HFFc6 (cell line): ENCODE measurements around the gene MGST3. TPM values are rescaled to one million over a fixed set of nuclear protein-coding genes. Genes with fewer than 3 reads are reported as not detected.
A peak's percentile ranks its signal among the peaks of the same experiment; 100 is the strongest.
"Not testable (repeated sequence)": the region's sequence is repeated elsewhere in the genome, so short reads cannot be mapped to it uniquely, and the experiment has no call there.

ENCODE experiments used
- DNase-seq: peaks from one replicate; pipeline ENCODE4 v3.0.0-alpha.2; 2018
- H3K27ac Mint-ChIP-seq: 2 replicates; pipeline ENCODE4 v1.8.0; 2020; ENCODE audit warnings: mild to moderate bottlenecking, mixed read lengths
- H3K27me3 Mint-ChIP-seq: 2 replicates; pipeline ENCODE4 v1.8.0; 2021; ENCODE audit warnings: mild to moderate bottlenecking, moderate library complexity, mixed read lengths; ENCODE audit not compliant: insufficient read depth
- H3K36me3 Mint-ChIP-seq: 2 replicates; pipeline ENCODE4 v1.8.0; 2021; ENCODE audit warnings: low read depth, mixed read lengths
- H3K4me1 Mint-ChIP-seq: 2 replicates; pipeline ENCODE4 v1.8.0; 2020; ENCODE audit warnings: low read depth, mixed read lengths
- H3K4me3 Mint-ChIP-seq: 2 replicates; pipeline ENCODE4 v1.8.0; 2020; ENCODE audit warnings: mild to moderate bottlenecking, moderate library complexity, mixed read lengths
- H3K9me3 Mint-ChIP-seq: 2 replicates; pipeline ENCODE4 v1.8.0; 2020; ENCODE audit warnings: mild to moderate bottlenecking, mixed read lengths
- total RNA-seq, 6 experiments: library from RNA; stranded (reverse); fragmentation: NEBNext Ultra II Directional; extraction: Animal tissue kit (Norgen Biotek cat#: 25700); gene quantifications; 2 replicates in 1 of 6; 3 replicates in 5 of 6; pipeline ENCODE4 v1.2.3, GENCODE V29; 2021
- TF ChIP-seq, protein P1 (sequence below): fragments of 200-600 bp; sonication (generic); IDR thresholded peaks from 2 replicates; pipeline ENCODE4 v1.5.0; 2021; ENCODE audit warnings: antibody characterized with exemption, mild to moderate bottlenecking

MGST3 gene
- total RNA-seq, 6 experiments from 2014 or later = 183 to 203 (median 196) TPM

GRCh38 chr1:165697491-165697880 is 66.5 kb downstream of the MGST3 start:
- DNase-seq = no peak
- peak overlapping the region; percentile 98 for H3K4me3 Mint-ChIP-seq

GRCh38 chr1:165697881-165698760 is 67.1 kb downstream of the MGST3 start, which contains the start of gene ALDH9A1:
TSS of gene ALDH9A1 (minus strand) at chr1:165698562. CDS start at chr1:165698558, 4 bp downstream.
- H3K27ac Mint-ChIP-seq = peak within 1 kb of the TSS; percentile 96
- H3K4me1 Mint-ChIP-seq = peaks cover 24% of the 10 kb centered on the region
- peak; percentile 82 for DNase-seq
- TF ChIP-seq, protein P1, sequence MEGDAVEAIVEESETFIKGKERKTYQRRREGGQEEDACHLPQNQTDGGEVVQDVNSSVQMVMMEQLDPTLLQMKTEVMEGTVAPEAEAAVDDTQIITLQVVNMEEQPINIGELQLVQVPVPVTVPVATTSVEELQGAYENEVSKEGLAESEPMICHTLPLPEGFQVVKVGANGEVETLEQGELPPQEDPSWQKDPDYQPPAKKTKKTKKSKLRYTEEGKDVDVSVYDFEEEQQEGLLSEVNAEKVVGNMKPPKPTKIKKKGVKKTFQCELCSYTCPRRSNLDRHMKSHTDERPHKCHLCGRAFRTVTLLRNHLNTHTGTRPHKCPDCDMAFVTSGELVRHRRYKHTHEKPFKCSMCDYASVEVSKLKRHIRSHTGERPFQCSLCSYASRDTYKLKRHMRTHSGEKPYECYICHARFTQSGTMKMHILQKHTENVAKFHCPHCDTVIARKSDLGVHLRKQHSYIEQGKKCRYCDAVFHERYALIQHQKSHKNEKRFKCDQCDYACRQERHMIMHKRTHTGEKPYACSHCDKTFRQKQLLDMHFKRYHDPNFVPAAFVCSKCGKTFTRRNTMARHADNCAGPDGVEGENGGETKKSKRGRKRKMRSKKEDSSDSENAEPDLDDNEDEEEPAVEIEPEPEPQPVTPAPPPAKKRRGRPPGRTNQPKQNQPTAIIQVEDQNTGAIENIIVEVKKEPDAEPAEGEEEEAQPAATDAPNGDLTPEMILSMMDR = peak; percentile 69
- H3K36me3 Mint-ChIP-seq = peaks cover 8% of the 10 kb centered on the region
- H3K4me3 Mint-ChIP-seq = peak within 1 kb of the TSS; percentile 98
- peaks cover 3% of the 10 kb centered on the region; the same call in 1 of the 2 replicates for H3K9me3 Mint-ChIP-seq
- H3K27me3 Mint-ChIP-seq = no peaks in the 10 kb centered on the region; the same call in 1 of the 2 replicates

More at GRCh38 chr1:165697491-165697880, 66.5 kb downstream of the MGST3 start:
- TF ChIP-seq, protein P1 = no peak
- Mint-ChIP-seq H3K9me3 (peaks cover 3% of the 10 kb centered on the region; the same call in 1 of the 2 replicates), H3K27ac (peak overlapping the region; percentile 96), H3K36me3 (peaks cover 8% of the 10 kb centered on the region), H3K27me3 (no peaks in the 10 kb centered on the region; the same call in 1 of the 2 replicates), H3K4me1 (peaks cover 24% of the 10 kb centered on the region)

DNA sequence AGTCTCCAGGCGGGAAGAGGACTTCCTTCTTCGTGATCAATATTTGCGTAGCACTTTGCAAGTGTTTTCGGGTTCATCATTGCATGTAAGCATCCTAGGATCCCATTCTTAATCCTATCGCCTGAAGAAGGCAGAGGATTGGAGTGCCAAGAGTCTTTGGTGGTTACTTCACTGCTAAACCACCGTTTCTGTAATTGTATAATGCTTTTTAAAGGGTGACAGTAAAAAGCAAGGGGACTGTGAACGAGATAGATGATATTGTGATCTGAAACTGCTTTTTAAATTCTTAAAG is 67.7 kb downstream of the MGST3 start:
- H3K27ac Mint-ChIP-seq = peak overlapping the region; percentile 96
- H3K36me3 Mint-ChIP-seq = peaks cover 8% of the 10 kb centered on the region
- H3K4me1 Mint-ChIP-seq = peaks cover 24% of the 10 kb centered on the region
- peak overlapping the region; percentile 98 for H3K4me3 Mint-ChIP-seq
- peaks cover 3% of the 10 kb centered on the region; the same call in 1 of the 2 replicates for H3K9me3 Mint-ChIP-seq
- H3K27me3 Mint-ChIP-seq = no peaks in the 10 kb centered on the region; the same call in 1 of the 2 replicates
- no peak for DNase-seq
- TF ChIP-seq, protein P1 = no peak

DNA sequence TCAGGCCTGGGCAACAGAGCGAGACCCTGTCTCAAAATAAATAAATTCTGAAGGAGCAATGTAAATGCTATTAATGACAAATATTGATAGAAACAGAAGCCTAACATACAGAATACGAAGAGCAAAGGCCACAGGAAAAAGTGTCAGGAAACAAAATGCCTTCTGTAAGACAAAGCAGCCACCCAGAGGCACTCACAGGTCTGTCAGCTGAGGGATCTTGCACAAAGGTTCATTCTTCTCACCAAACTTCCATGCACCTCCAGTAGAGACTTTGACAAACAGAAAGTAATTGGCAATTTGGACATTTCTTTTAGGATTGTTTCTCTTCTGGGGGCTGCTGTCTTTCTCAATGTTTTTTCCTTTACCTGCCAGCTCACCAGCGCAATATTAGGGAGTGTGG is 68.5 kb downstream of the MGST3 start:
- H3K4me3 Mint-ChIP-seq = no peak overlapping the region

GRCh38 chr1:165701922-165702321 is 70.9 kb downstream of the MGST3 start:
- not testable (repeated sequence) for H3K4me3 Mint-ChIP-seq, H3K36me3 Mint-ChIP-seq, H3K9me3 Mint-ChIP-seq, DNase-seq, H3K4me1 Mint-ChIP-seq, H3K27ac Mint-ChIP-seq, H3K27me3 Mint-ChIP-seq

More for the DNA sequence above, 68.5 kb downstream of the MGST3 start:
- Mint-ChIP-seq H3K27me3 (no peaks in the 10 kb centered on the region; the same call in 1 of the 2 replicates), H3K9me3 (peaks cover 3% of the 10 kb centered on the region; the same call in 1 of the 2 replicates), H3K4me1 (peaks cover 24% of the 10 kb centered on the region), H3K27ac (no peak overlapping the region), H3K36me3 (peaks cover 8% of the 10 kb centered on the region)
- DNase-seq = no peak
- TF ChIP-seq, protein P1 = no peak

DNA sequence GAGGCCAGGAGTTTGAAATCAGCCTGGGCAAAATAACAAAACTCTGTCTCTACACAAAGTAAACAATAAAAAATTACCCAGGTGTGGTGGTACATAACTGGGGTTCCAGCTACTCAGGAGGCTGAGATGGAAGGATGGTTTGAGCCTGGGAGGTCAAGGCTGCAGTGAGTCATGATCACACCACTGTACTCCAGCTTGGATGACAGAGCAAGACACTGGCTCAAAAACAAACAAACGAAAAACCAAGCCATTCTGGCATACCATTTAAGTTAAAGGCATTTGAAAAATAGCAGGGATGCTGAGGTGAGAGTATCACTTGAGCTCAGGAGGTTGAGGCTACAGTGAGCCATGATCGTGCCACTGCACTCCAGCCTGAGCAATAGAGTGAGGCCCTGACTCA is 72.6 kb downstream of the MGST3 start:
- H3K4me1 Mint-ChIP-seq = peaks cover 4% of the 10 kb centered on the region
- H3K9me3 Mint-ChIP-seq = no peaks in the 10 kb centered on the region

More for the DNA sequence above, 72.6 kb downstream of the MGST3 start:
- TF ChIP-seq, protein P1 = no peak
- no peak for DNase-seq
- Mint-ChIP-seq H3K27me3 (peaks cover 7% of the 10 kb centered on the region), H3K4me3 (no peak overlapping the region), H3K36me3 (no peaks in the 10 kb centered on the region), H3K27ac (no peak overlapping the region)
